ENCODE measurements around the gene MMP15. TPM values are rescaled to one million over a fixed set of nuclear protein-coding genes. Genes with fewer than 3 reads are reported as not detected.
"Not testable (repeated sequence)": the region's sequence is repeated elsewhere in the genome, so short reads cannot be mapped to it uniquely, and the experiment has no call there.

Gene MMP15
- total RNA-seq, 1 donor from 2014 or later, result 15.4 TPM

DNA sequence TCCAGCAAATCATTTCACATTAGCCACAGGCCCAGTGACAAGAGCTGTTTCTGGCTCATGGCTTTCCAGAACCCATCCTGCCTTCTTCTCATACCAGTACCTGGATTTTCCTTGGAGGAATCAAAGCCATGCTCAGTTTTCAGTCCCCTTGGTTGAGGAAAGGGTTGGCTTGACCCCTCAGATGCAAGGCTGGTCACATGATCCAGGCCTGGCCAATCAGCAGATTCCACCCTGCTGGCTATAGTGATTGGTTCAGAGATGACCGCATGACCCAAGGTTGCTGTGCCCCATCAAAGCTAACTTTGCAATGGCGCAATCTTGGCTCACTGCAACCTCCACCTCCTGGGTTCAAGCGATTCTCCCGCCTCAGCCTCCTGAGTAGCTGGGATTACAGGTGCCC is 45.0 kb downstream of the MMP15 start:
- Mint-ChIP-seq H3K4me3 (ENCODE audit: unreplicated experiment) (no peak overlapping the region), H3K27me3 (ENCODE audit: low read depth, unreplicated experiment) (no peaks in the 10 kb centered on the region), H3K27ac (ENCODE audit: unreplicated experiment) (no peak overlapping the region), H3K36me3 (ENCODE audit: low read depth, unreplicated experiment) (no peaks in the 10 kb centered on the region), H3K4me1 (ENCODE audit: low read depth, unreplicated experiment) (no peaks in the 10 kb centered on the region), H3K9me3 (ENCODE audit: unreplicated experiment) (peaks cover 3% of the 10 kb centered on the region)
- H3K9me3 ChIP-seq (ENCODE audit: insufficient read depth, low read depth, low read length), result no peaks in the 10 kb centered on the region
- H4K20me1 ChIP-seq (ENCODE audit: insufficient read depth, low read length), result no peaks in the 10 kb centered on the region
- FAIRE-seq (no peak), DNase-seq (ENCODE audit: low read depth) (no peak)
- H2AFZ ChIP-seq (ENCODE audit: low read depth, low read length), result no peak overlapping the region
- H3K27me3 ChIP-seq (ENCODE audit: insufficient read depth, low read length), result no peaks in the 10 kb centered on the region
- no peaks in the 10 kb centered on the region for H3K36me3 ChIP-seq (ENCODE audit: insufficient read depth, low read length)
- H3K27ac ChIP-seq (ENCODE audit: low read depth, low read length), result no peak overlapping the region
- no peaks in the 10 kb centered on the region for H3K4me1 ChIP-seq (ENCODE audit: insufficient read depth, low read length)
- no peak for TF ChIP-seq EZH2 (IDR thresholded peaks at IDR 0.05; ENCODE audit: insufficient read depth, low read length)
- TF ChIP-seq, protein P1, sequence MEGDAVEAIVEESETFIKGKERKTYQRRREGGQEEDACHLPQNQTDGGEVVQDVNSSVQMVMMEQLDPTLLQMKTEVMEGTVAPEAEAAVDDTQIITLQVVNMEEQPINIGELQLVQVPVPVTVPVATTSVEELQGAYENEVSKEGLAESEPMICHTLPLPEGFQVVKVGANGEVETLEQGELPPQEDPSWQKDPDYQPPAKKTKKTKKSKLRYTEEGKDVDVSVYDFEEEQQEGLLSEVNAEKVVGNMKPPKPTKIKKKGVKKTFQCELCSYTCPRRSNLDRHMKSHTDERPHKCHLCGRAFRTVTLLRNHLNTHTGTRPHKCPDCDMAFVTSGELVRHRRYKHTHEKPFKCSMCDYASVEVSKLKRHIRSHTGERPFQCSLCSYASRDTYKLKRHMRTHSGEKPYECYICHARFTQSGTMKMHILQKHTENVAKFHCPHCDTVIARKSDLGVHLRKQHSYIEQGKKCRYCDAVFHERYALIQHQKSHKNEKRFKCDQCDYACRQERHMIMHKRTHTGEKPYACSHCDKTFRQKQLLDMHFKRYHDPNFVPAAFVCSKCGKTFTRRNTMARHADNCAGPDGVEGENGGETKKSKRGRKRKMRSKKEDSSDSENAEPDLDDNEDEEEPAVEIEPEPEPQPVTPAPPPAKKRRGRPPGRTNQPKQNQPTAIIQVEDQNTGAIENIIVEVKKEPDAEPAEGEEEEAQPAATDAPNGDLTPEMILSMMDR (IDR thresholded peaks at IDR 0.05; ENCODE audit: insufficient read depth, low read depth, low read length), result no peak
- no peak overlapping the region for H3K9ac ChIP-seq (ENCODE audit: low read length)
- no peak overlapping the region for H3K4me3 ChIP-seq (ENCODE audit: insufficient read depth, low read depth, low read length)
- no peak overlapping the region for H3K4me2 ChIP-seq (ENCODE audit: low read length)
- H3K79me2 ChIP-seq (ENCODE audit: insufficient read depth, low read length), result no peaks in the 10 kb centered on the region

DNA sequence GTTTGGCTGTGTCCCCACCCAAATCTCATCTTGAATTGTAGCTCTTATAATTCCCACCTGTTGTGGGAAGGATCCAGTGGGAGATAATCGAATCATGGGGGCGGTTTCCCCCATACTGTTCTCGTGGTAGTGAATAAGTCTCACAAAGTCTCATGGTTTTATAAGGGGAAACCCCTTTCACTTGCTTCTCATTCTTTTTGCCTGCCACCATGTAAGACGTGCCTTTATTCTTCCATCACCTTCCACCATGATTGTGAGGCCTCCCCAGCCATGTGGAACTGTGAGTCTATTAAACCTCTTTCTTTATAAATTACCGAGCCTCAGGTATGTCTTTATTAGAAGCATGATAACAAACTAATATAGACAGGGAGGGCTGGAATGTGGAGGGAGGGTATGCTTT is 46.6 kb downstream of the MMP15 start:
- not testable (repeated sequence) for DNase-seq (ENCODE audit: low read depth); FAIRE-seq; H3K4me2 ChIP-seq (ENCODE audit: low read length); H3K36me3 ChIP-seq (ENCODE audit: insufficient read depth, low read length); H3K4me3 Mint-ChIP-seq (ENCODE audit: unreplicated experiment); H3K9ac ChIP-seq (ENCODE audit: low read length); H3K9me3 ChIP-seq (ENCODE audit: insufficient read depth, low read depth, low read length); H3K27ac ChIP-seq (ENCODE audit: low read depth, low read length); H2AFZ ChIP-seq (ENCODE audit: low read depth, low read length); H3K79me2 ChIP-seq (ENCODE audit: insufficient read depth, low read length); H3K9me3 Mint-ChIP-seq (ENCODE audit: unreplicated experiment); H3K4me1 Mint-ChIP-seq (ENCODE audit: low read depth, unreplicated experiment); H3K27me3 Mint-ChIP-seq (ENCODE audit: low read depth, unreplicated experiment); H3K4me1 ChIP-seq (ENCODE audit: insufficient read depth, low read length); H3K4me3 ChIP-seq (ENCODE audit: insufficient read depth, low read depth, low read length); H3K27ac Mint-ChIP-seq (ENCODE audit: unreplicated experiment); H4K20me1 ChIP-seq (ENCODE audit: insufficient read depth, low read length); H3K27me3 ChIP-seq (ENCODE audit: insufficient read depth, low read length); H3K36me3 Mint-ChIP-seq (ENCODE audit: low read depth, unreplicated experiment)

DNA sequence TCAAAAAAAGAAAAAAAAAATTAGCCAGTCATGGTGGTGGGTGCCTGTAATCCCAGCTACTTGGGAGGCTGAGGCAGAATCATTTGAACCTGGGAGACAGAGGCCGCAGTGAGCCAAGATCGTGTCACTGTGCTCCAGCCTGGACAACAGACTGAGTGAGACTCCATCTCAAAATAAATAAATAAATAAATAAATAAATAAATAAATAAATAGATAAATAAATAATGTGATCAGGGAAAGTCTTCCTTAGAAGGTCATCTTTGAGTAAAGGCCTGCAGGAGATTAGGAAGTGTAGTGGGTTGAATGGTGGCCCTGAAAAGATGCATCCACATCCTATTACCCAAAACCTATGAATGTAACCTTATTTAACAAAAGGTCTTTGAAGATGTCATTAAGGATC is 47.5 kb downstream of the MMP15 start:
- not testable (repeated sequence) for H4K20me1 ChIP-seq (ENCODE audit: insufficient read depth, low read length); H3K9ac ChIP-seq (ENCODE audit: low read length); H3K27ac ChIP-seq (ENCODE audit: low read depth, low read length); H3K27ac Mint-ChIP-seq (ENCODE audit: unreplicated experiment); H3K4me1 ChIP-seq (ENCODE audit: insufficient read depth, low read length); H3K4me2 ChIP-seq (ENCODE audit: low read length); H3K4me3 ChIP-seq (ENCODE audit: insufficient read depth, low read depth, low read length); H3K9me3 ChIP-seq (ENCODE audit: insufficient read depth, low read depth, low read length); H2AFZ ChIP-seq (ENCODE audit: low read depth, low read length); H3K36me3 Mint-ChIP-seq (ENCODE audit: low read depth, unreplicated experiment); H3K36me3 ChIP-seq (ENCODE audit: insufficient read depth, low read length); DNase-seq (ENCODE audit: low read depth); H3K4me3 Mint-ChIP-seq (ENCODE audit: unreplicated experiment); H3K4me1 Mint-ChIP-seq (ENCODE audit: low read depth, unreplicated experiment); H3K27me3 ChIP-seq (ENCODE audit: insufficient read depth, low read length); H3K79me2 ChIP-seq (ENCODE audit: insufficient read depth, low read length); H3K9me3 Mint-ChIP-seq (ENCODE audit: unreplicated experiment); FAIRE-seq; H3K27me3 Mint-ChIP-seq (ENCODE audit: low read depth, unreplicated experiment)

DNA sequence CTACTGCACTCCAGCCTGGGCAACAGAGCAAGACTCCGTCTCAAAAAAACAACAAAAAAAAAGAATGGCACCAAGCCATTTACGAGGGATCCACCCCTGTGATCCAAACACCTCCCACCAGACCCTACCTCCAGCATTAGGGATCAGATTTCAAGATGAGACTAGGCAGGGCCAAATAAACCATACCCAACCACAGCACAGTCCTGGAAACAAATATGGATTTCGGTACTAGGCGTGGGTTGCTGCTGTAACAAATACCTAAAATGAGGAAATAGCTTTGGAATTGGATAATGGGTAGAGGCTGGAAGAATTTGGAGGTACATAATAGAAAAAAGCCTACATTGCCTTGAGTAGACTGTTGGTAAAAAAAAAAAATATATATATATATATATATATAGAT is 49.1 kb downstream of the MMP15 start:
- Histone ChIP-seq H3K4me3 (ENCODE audit: insufficient read depth, low read depth, low read length) (no peak overlapping the region), H3K27ac (ENCODE audit: low read depth, low read length) (no peak overlapping the region), H2AFZ (ENCODE audit: low read depth, low read length) (no peak overlapping the region), H3K9me3 (ENCODE audit: insufficient read depth, low read depth, low read length) (no peaks in the 10 kb centered on the region), H3K4me1 (ENCODE audit: insufficient read depth, low read length) (no peaks in the 10 kb centered on the region), H3K27me3 (ENCODE audit: insufficient read depth, low read length) (no peaks in the 10 kb centered on the region), H3K9ac (ENCODE audit: low read length) (no peak overlapping the region), H3K4me2 (ENCODE audit: low read length) (no peak overlapping the region), H3K79me2 (ENCODE audit: insufficient read depth, low read length) (no peaks in the 10 kb centered on the region), H3K36me3 (ENCODE audit: insufficient read depth, low read length) (no peaks in the 10 kb centered on the region), H4K20me1 (ENCODE audit: insufficient read depth, low read length) (no peaks in the 10 kb centered on the region)
- H3K4me1 Mint-ChIP-seq (ENCODE audit: low read depth, unreplicated experiment), result no peaks in the 10 kb centered on the region
- H3K27me3 Mint-ChIP-seq (ENCODE audit: low read depth, unreplicated experiment), result no peaks in the 10 kb centered on the region
- peaks cover 9% of the 10 kb centered on the region for H3K9me3 Mint-ChIP-seq (ENCODE audit: unreplicated experiment)
- DNase-seq (ENCODE audit: low read depth) (no peak), FAIRE-seq (no peak)
- H3K36me3 Mint-ChIP-seq (ENCODE audit: low read depth, unreplicated experiment), result no peaks in the 10 kb centered on the region
- no peak for TF ChIP-seq EZH2 (IDR thresholded peaks at IDR 0.05; ENCODE audit: insufficient read depth, low read length)
- TF ChIP-seq, protein P1 (IDR thresholded peaks at IDR 0.05; ENCODE audit: insufficient read depth, low read depth, low read length), result no peak
- H3K27ac Mint-ChIP-seq (ENCODE audit: unreplicated experiment), result no peak overlapping the region
- H3K4me3 Mint-ChIP-seq (ENCODE audit: unreplicated experiment), result no peak overlapping the region

Measured in astrocyte (in vitro differentiated cells and primary cell).